Large intestine (tissue), 12 donors: ENCODE measurements around the gene RTBDN. TPM values are rescaled to one million over a fixed set of nuclear protein-coding genes. Genes with fewer than 3 reads are reported as not detected.
A peak's percentile ranks its signal among the peaks of the same experiment; 100 is the strongest.

Experiments
- DNase-seq, 2 donors: peaks; one replicate each; pipeline versions ENCODE4 v3.0.0 to v3.0.0-alpha.2; 2013
- H3K27ac ChIP-seq: one replicate; pipeline ENCODE4 v1.5.1; 2013; ENCODE audit warnings: low read length
- H3K27me3 ChIP-seq: 2 replicates; pipeline ENCODE4 v1.6.1; 2013; ENCODE audit warnings: low read length; ENCODE audit not compliant: control insufficient read depth, insufficient read depth
- H3K36me3 ChIP-seq: 2 replicates; pipeline ENCODE4 v1.6.1; 2013; ENCODE audit warnings: low read length; ENCODE audit not compliant: control insufficient read depth, insufficient read depth
- H3K4me1 ChIP-seq: one replicate; pipeline ENCODE4 v1.6.1; 2013; ENCODE audit warnings: low read length; ENCODE audit not compliant: control insufficient read depth, insufficient read depth
- H3K4me3 ChIP-seq: one replicate; pipeline ENCODE4 v1.5.1; 2013; ENCODE audit warnings: low read length
- H3K9me3 ChIP-seq: one replicate; pipeline ENCODE4 v1.6.1; 2013; ENCODE audit warnings: mild to moderate bottlenecking, low read depth, low read length, moderate library complexity; ENCODE audit not compliant: control insufficient read depth
- WGBS: methylation state at CpG from one replicate; pipeline ENCODE4 v1.1.5; 2013; ENCODE audit warnings: low lambda C conversion rate; ENCODE audit not compliant: insufficient coverage; 5-methylcytosine and 5-hydroxymethylcytosine counted together
- long read RNA-seq, 11 donors: transcript quantifications; one replicate each; lab custom pipeline, GENCODE V29; 2026
- polyA plus RNA-seq: library from polyadenylated mRNA; unstranded; fragments of 120-200 nt; gene quantifications from one replicate; pipeline ENCODE4 v1.2.1, GENCODE V29; 2013

Gene RTBDN
- polyA plus RNA-seq: 1.6 TPM
- long read RNA-seq, donor 1: 0 reads
- long read RNA-seq, donor 2, partial matches to known transcripts: 0 of 3 reads
- long read RNA-seq, donor 2, other reads (novel, unspliced or antisense): 0 of 3 reads
- long read RNA-seq, donor 3: 0 reads
- long read RNA-seq, donor 4: 0 reads
- long read RNA-seq, donor 5: 0 reads
- long read RNA-seq, donor 6: 0 reads
- long read RNA-seq, donor 7: 0 reads
- long read RNA-seq, donor 8: 0 reads
- long read RNA-seq, donor 9: 0 reads
- long read RNA-seq, donor 10, partial matches to known transcripts: 0 of 1 reads
- long read RNA-seq, donor 10, other reads (novel, unspliced or antisense): 0 of 1 reads
- long read RNA-seq, donor 11: 0 reads

- Histone ChIP-seq H3K9me3 (peaks cover 17% of the 10 kb centered on the region), H3K4me1 (no peaks in the 10 kb centered on the region), H3K4me3 (peak within 1 kb of the TSS; percentile 24), H3K36me3 (no peaks in the 10 kb centered on the region), H3K27me3 (peaks cover 90% of the 10 kb centered on the region), H3K27ac (no peak within 1 kb of the TSS)
- no peak for DNase-seq
- no CpG with 5 or more reads among the region's 20 CpGs for WGBS
Measured at GRCh38 chr19:12834566-12834943, at the start of gene RTBDN. RTBDN (minus strand) TSS chr19:12834579; CDS start chr19:12829979, 4,600 bp downstream.

- no CpG with 5 or more reads among the region's 3 CpGs for WGBS
- H3K36me3 ChIP-seq: no peaks in the 10 kb centered on the region
- no peak for DNase-seq
- H3K27ac ChIP-seq: no peak overlapping the region
- H3K27me3 ChIP-seq: peaks cover 55% of the 10 kb centered on the region
- no peak overlapping the region for H3K4me3 ChIP-seq
- H3K9me3 ChIP-seq: peaks cover 33% of the 10 kb centered on the region
- H3K4me1 ChIP-seq: peaks cover 5% of the 10 kb centered on the region
Measured at GRCh38 chr19:12882589-12882988, 48.2 kb upstream of the RTBDN start.

GRCh38 chr19:12881172-12881808 is 46.9 kb upstream of the RTBDN start, which contains the start of gene DNASE2:
DNASE2 (minus strand) TSS chr19:12881449; CDS start chr19:12881375, 74 bp downstream.
- Histone ChIP-seq H3K36me3 (no peaks in the 10 kb centered on the region), H3K9me3 (peaks cover 33% of the 10 kb centered on the region), H3K27me3 (peaks cover 42% of the 10 kb centered on the region), H3K27ac (peak within 1 kb of the TSS; percentile 9), H3K4me1 (peaks cover 5% of the 10 kb centered on the region), H3K4me3 (peak within 1 kb of the TSS; percentile 57)
- peak; percentile 70 to 81 for DNase-seq
- WGBS: no CpG with 5 or more reads among the region's 38 CpGs

DNA sequence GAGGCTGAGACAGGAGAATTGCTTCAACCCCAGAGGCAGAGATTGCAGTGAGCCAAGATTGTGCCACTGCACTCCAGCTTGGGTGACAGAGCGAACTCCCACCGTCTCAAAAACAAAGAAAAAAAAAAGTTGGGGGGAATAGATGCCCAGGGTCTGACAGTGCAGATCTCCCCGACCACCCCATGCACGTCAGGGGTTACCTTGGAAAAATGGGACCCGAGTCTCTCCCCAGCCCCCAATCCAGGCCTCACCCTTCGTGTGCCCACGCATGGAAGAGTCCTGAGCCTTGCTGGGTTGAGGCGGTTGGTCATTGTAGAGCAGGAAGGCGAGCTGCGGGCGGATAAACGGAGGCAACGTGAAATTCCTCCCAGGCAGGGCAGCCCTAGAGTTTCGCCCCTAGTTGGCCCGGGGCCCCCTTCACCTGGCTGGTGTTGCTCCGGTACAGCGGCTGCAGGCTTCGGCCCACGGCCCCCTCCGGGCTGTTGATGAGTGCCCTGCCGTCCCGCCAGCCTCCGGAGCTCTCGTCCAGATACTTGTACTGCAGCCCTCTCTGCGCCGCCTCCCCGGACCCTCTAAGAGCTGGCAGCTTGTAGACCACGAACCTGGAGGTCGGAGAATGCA is 46.3 kb upstream of the RTBDN start:
- Histone ChIP-seq H3K4me3 (peak overlapping the region; percentile 57), H3K27ac (peak overlapping the region; percentile 9), H3K36me3 (no peaks in the 10 kb centered on the region), H3K27me3 (peaks cover 36% of the 10 kb centered on the region), H3K9me3 (peaks cover 30% of the 10 kb centered on the region), H3K4me1 (peaks cover 5% of the 10 kb centered on the region)
- WGBS: no CpG with 5 or more reads among the region's 29 CpGs
- no peak for DNase-seq

GRCh38 chr19:12875086-12875485 is 40.7 kb upstream of the RTBDN start:
- no peak overlapping the region for H3K4me3 ChIP-seq
- H3K9me3 ChIP-seq: peaks cover 15% of the 10 kb centered on the region
- no peak for DNase-seq
- peaks cover 14% of the 10 kb centered on the region for H3K27me3 ChIP-seq
- H3K27ac ChIP-seq: no peak overlapping the region
- peaks cover 2% of the 10 kb centered on the region for H3K4me1 ChIP-seq
- WGBS: 100% methylated on average over 1 of the region's 6 CpGs
- H3K36me3 ChIP-seq: no peaks in the 10 kb centered on the region

DNA sequence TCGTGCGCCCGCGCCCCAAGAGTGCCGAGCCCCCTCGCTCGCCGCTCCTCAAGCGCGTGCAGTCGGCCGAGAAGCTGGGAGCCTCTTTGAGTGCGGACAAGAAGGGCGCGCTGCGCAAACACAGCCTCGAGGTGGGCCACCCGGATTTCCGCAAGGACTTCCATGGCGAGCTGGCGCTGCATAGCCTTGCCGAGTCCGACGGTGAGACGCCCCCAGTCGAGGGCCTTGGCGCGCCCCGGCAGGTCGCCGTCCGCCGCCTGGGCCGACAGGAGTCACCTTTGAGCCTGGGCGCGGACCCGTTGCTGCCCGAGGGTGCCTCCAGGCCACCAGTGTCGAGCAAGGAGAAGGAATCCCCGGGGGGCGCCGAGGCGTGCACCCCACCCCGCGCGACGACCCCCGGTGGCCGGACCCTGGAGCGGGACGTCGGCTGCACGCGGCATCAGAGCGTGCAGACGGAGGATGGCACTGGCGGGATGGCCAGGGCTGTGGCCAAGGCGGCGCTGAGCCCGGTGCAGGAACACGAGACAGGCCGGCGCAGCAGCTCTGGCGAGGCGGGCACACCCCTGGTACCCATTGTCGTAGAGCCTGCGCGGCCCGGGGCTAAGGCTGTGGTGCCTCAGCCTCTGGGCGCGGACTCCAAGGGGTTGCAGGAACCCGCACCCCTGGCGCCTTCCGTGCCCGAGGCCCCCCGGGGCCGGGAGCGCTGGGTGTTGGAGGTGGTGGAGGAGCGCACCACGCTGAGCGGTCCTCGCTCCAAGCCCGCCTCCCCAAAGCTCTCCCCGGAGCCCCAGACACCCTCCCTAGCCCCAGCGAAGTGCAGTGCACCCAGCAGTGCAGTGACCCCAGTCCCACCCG is 39.7 kb upstream of the RTBDN start:
- no peak for DNase-seq
- H3K36me3 ChIP-seq: no peaks in the 10 kb centered on the region
- H3K4me1 ChIP-seq: peaks cover 2% of the 10 kb centered on the region
- no peak overlapping the region for H3K27ac ChIP-seq
- peaks cover 13% of the 10 kb centered on the region for H3K27me3 ChIP-seq
- peaks cover 15% of the 10 kb centered on the region for H3K9me3 ChIP-seq
- WGBS: no CpG with 5 or more reads among the region's 86 CpGs
- no peak overlapping the region for H3K4me3 ChIP-seq

- WGBS: no CpG with 5 or more reads among the region's 70 CpGs
- Histone ChIP-seq H3K36me3 (no peaks in the 10 kb centered on the region), H3K4me3 (peak overlapping the region; percentile 16), H3K4me1 (peaks cover 2% of the 10 kb centered on the region), H3K9me3 (peaks cover 15% of the 10 kb centered on the region), H3K27me3 (peaks cover 13% of the 10 kb centered on the region), H3K27ac (no peak overlapping the region)
- DNase-seq: peak; percentile 42 to 45
Measured at GRCh38 chr19:12872941-12873890, 38.8 kb upstream of the RTBDN start.

DNA sequence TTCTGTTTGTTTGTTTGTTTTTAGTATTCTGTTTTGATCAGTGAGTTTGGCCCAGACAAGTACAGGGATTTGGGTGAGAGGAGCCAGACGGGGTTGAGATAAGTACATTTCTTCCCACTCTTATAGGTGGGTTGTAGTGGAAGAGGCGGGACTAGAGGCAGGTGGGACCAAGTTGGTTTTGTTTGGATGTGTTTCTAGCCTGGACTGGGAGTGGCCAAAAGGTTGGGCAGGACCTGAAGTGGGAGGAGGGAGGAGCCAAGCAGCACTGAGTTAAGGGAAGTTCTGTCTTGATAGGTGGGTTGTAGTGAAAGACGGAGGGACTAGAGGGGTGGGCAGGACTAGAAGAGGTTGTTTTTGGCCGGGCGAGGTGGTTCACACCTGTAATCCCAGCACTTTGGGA is 37.9 kb upstream of the RTBDN start:
- Histone ChIP-seq H3K27ac (no peak overlapping the region), H3K9me3 (peaks cover 15% of the 10 kb centered on the region), H3K4me3 (no peak overlapping the region), H3K27me3 (peaks cover 13% of the 10 kb centered on the region), H3K36me3 (no peaks in the 10 kb centered on the region), H3K4me1 (peaks cover 2% of the 10 kb centered on the region)
- WGBS: no CpG with 5 or more reads among the region's 5 CpGs
- no peak for DNase-seq

- Histone ChIP-seq H3K4me1 (peaks cover 2% of the 10 kb centered on the region), H3K9me3 (peaks cover 15% of the 10 kb centered on the region), H3K27ac (no peak overlapping the region), H3K27me3 (peaks cover 13% of the 10 kb centered on the region), H3K4me3 (no peak overlapping the region), H3K36me3 (no peaks in the 10 kb centered on the region)
- 58% methylated on average over 2 of the region's 3 CpGs for WGBS
- DNase-seq: no peak
Measured at GRCh38 chr19:12871681-12872080, 37.3 kb upstream of the RTBDN start.
